ENCODE results near the gene TTC7B. TPM values are rescaled to one million over a fixed set of nuclear protein-coding genes. Genes with fewer than 3 reads are reported as not detected.

The TTC7B gene
- total and polyA plus RNA-seq, 10 of the 15 experiments (the other 5 are each of a cell fraction or from before 2014, with no cell fraction given) = under 0.01 to 1.1 (median 0.26) TPM; not detected in 2

GRCh38 chr14:90669731-90670130 lies 146.5 kb downstream of the TTC7B start (continued):
- TF ChIP-seq BCLAF1 (IDR thresholded peaks at IDR 0.05) = no peak
- no peak for TF ChIP-seq REST (IDR thresholded peaks at IDR 0.05; ENCODE audit: low read depth, low read length)
- TF ChIP-seq ESRRA (IDR thresholded peaks at IDR 0.05; ENCODE audit: low read length) = no peak
- TF ChIP-seq NBN (IDR thresholded peaks at IDR 0.05) = no peak
- TF ChIP-seq SUZ12 (IDR thresholded peaks at IDR 0.05; ENCODE audit: unreplicated experiment) = no peak

- intact Hi-C loops (cut with micrococcal nuclease; ENCODE audit: unreplicated experiment) (no loop called here), in situ Hi-C loops (cut with MboI) (no loop called here)
- CTCF ChIA-PET = no interaction called here
- H2AFZ ChIP-seq (ENCODE audit: control insufficient read depth, low read depth, low read length) = no peak overlapping the region
- no peaks in the 10 kb centered on the region for H4K20me1 ChIP-seq (ENCODE audit: control insufficient read depth, insufficient read depth)
- H3K27me3 ChIP-seq (replicated peaks in 1 of 2; ENCODE audit: control insufficient read depth in 2 of 2, insufficient read depth in 2 of 2, low read length in 1 of 2) = no peaks in the 10 kb centered on the region
- 0% methylated on average over 3 of the region's 3 CpGs for WGBS (ENCODE audit: insufficient coverage, insufficient replicate concordance, low lambda C conversion rate, missing lambda C conversion rate)
- BruUV-seq (replicated peaks) = no TSS peak
- H3K4me3 ChIP-seq = no peak overlapping the region
- FAIRE-seq (no peak), ATAC-seq (no peak), DNase-seq (ENCODE audit: low read depth, low spot score) (no peak)
- RAD21 ChIA-PET (ENCODE audit: unreplicated experiment) = no interaction called here
- H3K9ac ChIP-seq (ENCODE audit: control insufficient read depth, insufficient read depth, low read length) = no peak overlapping the region
- H3K4me2 ChIP-seq (ENCODE audit: control insufficient read depth, insufficient read depth) = no peak overlapping the region
- H3K9me3 ChIP-seq (replicated peaks; ENCODE audit: control insufficient read depth, insufficient read depth, low read length) = no peaks in the 10 kb centered on the region
- no peak overlapping the region for H3K27ac ChIP-seq (ENCODE audit: control insufficient read depth, insufficient read depth)
- no peaks in the 10 kb centered on the region for H3K4me1 ChIP-seq (ENCODE audit: control insufficient read depth, insufficient read depth, low read length)
- POLR2A ChIA-PET = interaction anchor here (0.6 kb wide), 1 partner anchor 313 kb away, joined by 3 read pairs; no protein-coding TSS in a partner anchor
- no peaks in the 10 kb centered on the region for H3K36me3 ChIP-seq (ENCODE audit: control insufficient read depth in 2 of 2, insufficient read depth in 2 of 2, low read length in 1 of 2)
- SMC1A ChIA-PET (ENCODE audit: uncharacterized antibody, unreplicated experiment) = no interaction called here
- no peaks in the 10 kb centered on the region for H3K79me2 ChIP-seq (ENCODE audit: control insufficient read depth, insufficient read depth, low read length)
- no peak for TF ChIP-seq SMAD5 (IDR thresholded peaks at IDR 0.05; ENCODE audit: low read depth)
- TF ChIP-seq USF2 (IDR thresholded peaks at IDR 0.05; ENCODE audit: borderline replicate concordance, low read depth, low read length) = no peak
- no peak for TF ChIP-seq ATF2 (IDR thresholded peaks at IDR 0.05; ENCODE audit: low read length)
- no peak for TF ChIP-seq FOXK2 (IDR thresholded peaks at IDR 0.05)
- TF ChIP-seq GABPA (IDR thresholded peaks at IDR 0.05; ENCODE audit: low read depth) = no peak
- no peak for TF ChIP-seq ZSCAN29 (IDR thresholded peaks at IDR 0.05)
- no peak for TF ChIP-seq CEBPB (IDR thresholded peaks at IDR 0.05; ENCODE audit: borderline replicate concordance in 1 of 2, low read depth in 2 of 2, low read length in 2 of 2)
- no peak for TF ChIP-seq MYC (IDR thresholded peaks at IDR 0.05; ENCODE audit: insufficient read depth, insufficient read length, insufficient replicate concordance, low read length, severe bottlenecking)
- TF ChIP-seq ATF7 (IDR thresholded peaks at IDR 0.05; ENCODE audit: low read depth) = no peak
- no peak for TF ChIP-seq NBN (IDR thresholded peaks at IDR 0.05)
- TF ChIP-seq CBFB (IDR thresholded peaks at IDR 0.05; ENCODE audit: low read depth) = no peak
- no peak for TF ChIP-seq HDAC2 (IDR thresholded peaks at IDR 0.05)
- no peak for TF ChIP-seq SUZ12 (IDR thresholded peaks at IDR 0.05; ENCODE audit: unreplicated experiment)
These were observed 149.7 kb downstream of the TTC7B start for GRCh38 chr14:90666571-90666970.
